AG08396 (cell line): ENCODE data around the gene KANTR.

Experiments
- DNase-seq: peaks from one replicate; pipeline ENCODE4 v3.0.0; 2012; ENCODE audit warnings: low spot score, mixed read lengths

KANTR gene

GRCh38 chrX:53093748-53094581 lies at the start of gene KANTR:
Gene KANTR (plus strand): TSS chrX:53094142. CDS start chrX:53124273, 30,131 bp downstream.
- DNase-seq: peak; percentile 92

GRCh38 chrX:53044995-53045394 lies 48.9 kb upstream of the KANTR start:
- DNase-seq: no peak

- DNase-seq: peak; percentile 29
Observed at GRCh38 chrX:53047228-53047627, 46.7 kb upstream of the KANTR start.

- peak; percentile 70 for DNase-seq
Observed at GRCh38 chrX:53048169-53049126, 45.5 kb upstream of the KANTR start, which contains the start of gene GPR173. Gene GPR173 (plus strand): TSS chrX:53048789. CDS start chrX:53076622, 27,833 bp downstream.

GRCh38 chrX:53049127-53049517 lies 44.8 kb upstream of the KANTR start:
- DNase-seq: no peak

GRCh38 chrX:53050841-53051240 lies 43.1 kb upstream of the KANTR start:
- DNase-seq: no peak

- DNase-seq: no peak
Observed at GRCh38 chrX:53055244-53055849, 38.6 kb upstream of the KANTR start.

- no peak for DNase-seq
Observed at GRCh38 chrX:53056292-53056691, 37.6 kb upstream of the KANTR start.

GRCh38 chrX:53065104-53065503 lies 28.8 kb upstream of the KANTR start:
- DNase-seq: no peak

GRCh38 chrX:53071064-53071463 lies 22.9 kb upstream of the KANTR start:
- DNase-seq: no peak

GRCh38 chrX:53071604-53072417 lies 22.1 kb upstream of the KANTR start:
- peak; percentile 53 for DNase-seq

- no peak for DNase-seq
Observed at GRCh38 chrX:53072418-53073114, 21.4 kb upstream of the KANTR start.

GRCh38 chrX:53073115-53073586 lies 20.8 kb upstream of the KANTR start:
- no peak for DNase-seq

GRCh38 chrX:53075011-53075410 lies 18.9 kb upstream of the KANTR start:
- DNase-seq: no peak

GRCh38 chrX:53076671-53077070 lies 17.3 kb upstream of the KANTR start:
- DNase-seq: no peak

- no peak for DNase-seq
Observed at GRCh38 chrX:53077207-53078197, 16.4 kb upstream of the KANTR start.

GRCh38 chrX:53078943-53079342 lies 15.0 kb upstream of the KANTR start:
- no peak for DNase-seq

GRCh38 chrX:53080628-53081580 lies 13.0 kb upstream of the KANTR start:
- DNase-seq: no peak
